ENCODE results near the gene SLC9A9.

Gene SLC9A9

DNA sequence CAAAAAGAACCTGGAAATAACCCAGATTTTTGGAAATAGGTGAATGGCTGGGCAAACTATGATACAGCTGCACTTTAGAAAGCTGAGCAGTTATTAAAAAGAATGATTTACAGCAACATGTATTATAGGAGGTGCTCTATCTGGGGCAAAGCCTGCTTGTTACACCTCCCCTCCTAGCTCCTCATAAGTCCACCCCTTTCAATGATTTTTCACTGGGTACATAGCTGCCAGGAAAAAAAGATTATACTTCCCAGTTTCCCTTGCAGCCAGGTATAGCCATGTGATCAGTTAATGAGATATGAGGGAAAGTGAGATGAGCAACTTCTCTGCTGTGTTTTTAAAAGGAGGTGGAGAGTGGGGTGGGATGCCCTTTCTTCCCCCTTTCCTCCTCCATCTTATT lies 631.0 kb downstream of the SLC9A9 start:
- DNase-seq (ENCODE audit: low read depth in 2 of 2): no peak

DNA sequence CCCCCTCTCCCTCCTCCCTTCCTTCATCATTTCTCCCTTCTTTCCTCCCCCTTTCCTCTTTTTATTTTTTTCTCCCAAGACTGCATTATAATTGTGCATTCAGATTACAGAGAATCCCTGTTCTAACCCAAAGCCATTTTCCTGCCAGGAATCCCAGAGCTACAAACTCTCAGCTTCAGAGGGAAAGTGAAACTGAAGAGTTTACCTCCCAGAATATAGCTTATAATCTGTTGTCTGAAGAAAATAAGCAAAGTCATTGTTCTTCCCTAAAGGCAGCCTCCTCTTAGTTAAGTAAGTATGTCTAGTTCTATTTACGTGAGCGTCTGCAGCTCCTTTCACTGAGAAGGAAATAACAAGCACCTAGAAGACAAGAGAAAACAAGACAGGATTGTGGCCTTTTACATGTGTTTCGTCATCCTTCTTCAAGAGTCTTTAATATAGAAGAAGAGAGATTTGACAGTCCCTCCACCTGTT lies 631.5 kb downstream of the SLC9A9 start:
- DNase-seq (ENCODE audit: low read depth in 2 of 2): no peak
